Esophagus squamous epithelium (tissue), 5 donors: ENCODE measurements around the gene HMCES. TPM values are rescaled to one million over a fixed set of nuclear protein-coding genes. Genes with fewer than 3 reads are reported as not detected.
A peak's percentile ranks its signal among the peaks of the same experiment; 100 is the strongest.

Experiments
- DNase-seq: peaks from one replicate; lab custom pipeline; 2025; lab: John Stamatoyannopoulos, UW
- H3K27ac ChIP-seq, 4 donors: fragments of 200-600 bp; sonication (generic); one replicate each; pipeline ENCODE4 v1.5.1; 2016 to 2019; ENCODE audit warnings: mild to moderate bottlenecking in 1 of 4
- H3K27me3 ChIP-seq, 4 donors: fragments of 200-600 bp; sonication (generic); 1 replicate in 3 of 4; 2 replicates in 1 of 4; pipeline versions ENCODE4 v1.5.1 to v1.6.0; 2017 to 2021; ENCODE audit warnings: antibody characterized with exemption in 1 of 4
- H3K36me3 ChIP-seq, 3 donors: fragments of 200-600 bp; sonication (generic); one replicate each; pipeline ENCODE4 v1.5.1; 2016 to 2019
- H3K4me1 ChIP-seq, 3 donors: fragments of 200-600 bp; sonication (generic); one replicate each; pipeline ENCODE4 v1.5.1; 2017 to 2019
- H3K4me3 ChIP-seq, 4 donors: fragments of 200-600 bp; sonication (generic); 1 replicate in 3 of 4; 2 replicates in 1 of 4; pipeline ENCODE4 v1.5.1; 2016 to 2019; ENCODE audit warnings: mild to moderate bottlenecking in 2 of 4, moderate library complexity in 1 of 4
- H3K9me3 ChIP-seq, 3 donors: fragments of 200-600 bp; sonication (generic); one replicate each; pipeline ENCODE4 v1.5.1; 2016 to 2019
- POLR2A ChIP-seq, 4 donors: fragments of 450-650 bp; IDR thresholded peaks; one replicate each; pipeline ENCODE4 v1.6.1; 2017; ENCODE audit warnings: antibody characterized with exemption in 4 of 4, mild to moderate bottlenecking in 4 of 4, moderate library complexity in 3 of 4
- WGBS, 2 donors: methylation state at CpG; one replicate each; pipeline ENCODE4 v1.1.5; 2018; 5-methylcytosine and 5-hydroxymethylcytosine counted together
- intact Hi-C: fragments of 100-400 bp; cut with DNase I; formaldehyde crosslinking; loops from one replicate; pipeline ENCODE4 v1.15.0; 2022
- total RNA-seq, 4 donors: library from RNA; depleted of rRNA; stranded (reverse); fragments of >200 nt; gene quantifications; one replicate each; pipeline ENCODE4 v1.1.0, GENCODE V29; 2016
- TF ChIP-seq, protein P1 (sequence below), 6 experiments: fragments of 450-650 bp in 4 of 6; fragments of 200-600 bp in 2 of 6; sonication (generic) in 2 of 6; IDR thresholded peaks; one replicate each; pipeline ENCODE4 v1.5.1; 2016 to 2019; ENCODE audit warnings: antibody characterized with exemption in 6 of 6, mild to moderate bottlenecking in 4 of 6, moderate library complexity in 4 of 6
- donor health status: DM: yes; HTN: yes; CAD: no.

The HMCES gene
- total RNA-seq: 10 to 100 TPM; 24.2 to 32.7 (median 29.7) TPM

DNA sequence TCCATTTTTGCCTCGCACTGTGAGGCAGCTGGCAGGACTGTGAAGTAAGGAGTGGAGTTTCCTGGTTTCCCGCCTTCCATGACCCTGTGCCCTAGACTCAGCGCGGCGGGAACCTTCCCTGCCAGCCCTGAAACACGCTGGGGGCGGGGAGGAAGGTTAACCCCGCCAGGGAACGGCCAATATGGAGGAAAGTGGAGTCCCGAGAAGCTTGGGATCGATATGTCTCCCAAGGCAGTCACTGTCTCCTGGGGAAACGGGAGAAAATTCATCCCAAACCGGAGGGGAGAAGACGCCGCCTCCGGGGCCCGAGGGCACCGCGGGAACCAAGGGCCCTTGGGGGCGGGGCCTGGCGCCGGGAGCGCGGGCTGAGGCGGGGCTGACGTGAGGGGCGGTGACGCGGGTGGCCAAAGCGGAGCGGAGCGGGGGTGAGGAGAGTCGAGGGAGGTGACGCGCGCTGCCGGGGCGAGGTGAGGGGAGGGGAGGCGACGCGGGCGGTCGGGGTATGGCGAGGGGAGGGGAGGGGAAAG lies at the start of gene HMCES:
HMCES (plus strand) TSS at position 432 of the 527 bp plus-strand sequence. CDS start 863 bp downstream, outside the sequence.
- TF ChIP-seq POLR2A (IDR thresholded peaks at IDR 0.05): peak in 2 of 4 donors; percentile 88 to 90
- TF ChIP-seq, protein P1, sequence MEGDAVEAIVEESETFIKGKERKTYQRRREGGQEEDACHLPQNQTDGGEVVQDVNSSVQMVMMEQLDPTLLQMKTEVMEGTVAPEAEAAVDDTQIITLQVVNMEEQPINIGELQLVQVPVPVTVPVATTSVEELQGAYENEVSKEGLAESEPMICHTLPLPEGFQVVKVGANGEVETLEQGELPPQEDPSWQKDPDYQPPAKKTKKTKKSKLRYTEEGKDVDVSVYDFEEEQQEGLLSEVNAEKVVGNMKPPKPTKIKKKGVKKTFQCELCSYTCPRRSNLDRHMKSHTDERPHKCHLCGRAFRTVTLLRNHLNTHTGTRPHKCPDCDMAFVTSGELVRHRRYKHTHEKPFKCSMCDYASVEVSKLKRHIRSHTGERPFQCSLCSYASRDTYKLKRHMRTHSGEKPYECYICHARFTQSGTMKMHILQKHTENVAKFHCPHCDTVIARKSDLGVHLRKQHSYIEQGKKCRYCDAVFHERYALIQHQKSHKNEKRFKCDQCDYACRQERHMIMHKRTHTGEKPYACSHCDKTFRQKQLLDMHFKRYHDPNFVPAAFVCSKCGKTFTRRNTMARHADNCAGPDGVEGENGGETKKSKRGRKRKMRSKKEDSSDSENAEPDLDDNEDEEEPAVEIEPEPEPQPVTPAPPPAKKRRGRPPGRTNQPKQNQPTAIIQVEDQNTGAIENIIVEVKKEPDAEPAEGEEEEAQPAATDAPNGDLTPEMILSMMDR (IDR thresholded peaks at IDR 0.05): peak in 2 of 6 experiments; percentile 8 to 19
- WGBS, 2 donors: 0% methylated on average over 20 of the region's 44 CpGs; no CpG with 5 or more reads in 1 of the 2 donors
- peaks cover 10 to 50% (median 18%) of the 10 kb centered on the region in 3 donors for H3K36me3 ChIP-seq
- peak; percentile 47 for DNase-seq
- no peaks in the 10 kb centered on the region for H3K9me3 ChIP-seq
- intact Hi-C loops: no loop called here
- H3K27me3 ChIP-seq: no peaks in the 10 kb centered on the region
- H3K4me3 ChIP-seq: peak within 1 kb of the TSS; percentile 67 to 100 (median 86)
- peaks cover 14 to 52% (median 32%) of the 10 kb centered on the region in 3 donors for H3K4me1 ChIP-seq
- H3K27ac ChIP-seq: peak within 1 kb of the TSS; percentile 96 to 98 (median 96)

- Histone ChIP-seq H3K4me1 (peaks cover 40 to 77% (median 55%) of the 10 kb centered on the region in 3 donors), H3K27me3 (no peaks in the 10 kb centered on the region), H3K36me3 (no peaks in the 10 kb centered on the region), H3K27ac (peak overlapping the region; percentile 69 to 86 (median 75)), H3K9me3 (no peaks in the 10 kb centered on the region), H3K4me3 (no peak overlapping the region)
- no peak for TF ChIP-seq POLR2A (IDR thresholded peaks at IDR 0.05)
- TF ChIP-seq, protein P1 (IDR thresholded peaks at IDR 0.05): peak in 1 of 6 experiments; percentile 14
- intact Hi-C loops: no loop called here
- 50 to 64% methylated on average over 7 to 10 of the region's 11 CpGs for WGBS, 2 donors
- DNase-seq: no peak
Measured at GRCh38 chr3:129228891-129229585, 49.6 kb upstream of the HMCES start.

GRCh38 chr3:129230311-129231019 lies 48.2 kb upstream of the HMCES start:
- WGBS, 2 donors: 23 to 30% methylated on average over 7 of the region's 7 CpGs
- TF ChIP-seq, protein P1 (IDR thresholded peaks at IDR 0.05): no peak
- TF ChIP-seq POLR2A (IDR thresholded peaks at IDR 0.05): peak in 1 of 4 donors; percentile 17

DNA sequence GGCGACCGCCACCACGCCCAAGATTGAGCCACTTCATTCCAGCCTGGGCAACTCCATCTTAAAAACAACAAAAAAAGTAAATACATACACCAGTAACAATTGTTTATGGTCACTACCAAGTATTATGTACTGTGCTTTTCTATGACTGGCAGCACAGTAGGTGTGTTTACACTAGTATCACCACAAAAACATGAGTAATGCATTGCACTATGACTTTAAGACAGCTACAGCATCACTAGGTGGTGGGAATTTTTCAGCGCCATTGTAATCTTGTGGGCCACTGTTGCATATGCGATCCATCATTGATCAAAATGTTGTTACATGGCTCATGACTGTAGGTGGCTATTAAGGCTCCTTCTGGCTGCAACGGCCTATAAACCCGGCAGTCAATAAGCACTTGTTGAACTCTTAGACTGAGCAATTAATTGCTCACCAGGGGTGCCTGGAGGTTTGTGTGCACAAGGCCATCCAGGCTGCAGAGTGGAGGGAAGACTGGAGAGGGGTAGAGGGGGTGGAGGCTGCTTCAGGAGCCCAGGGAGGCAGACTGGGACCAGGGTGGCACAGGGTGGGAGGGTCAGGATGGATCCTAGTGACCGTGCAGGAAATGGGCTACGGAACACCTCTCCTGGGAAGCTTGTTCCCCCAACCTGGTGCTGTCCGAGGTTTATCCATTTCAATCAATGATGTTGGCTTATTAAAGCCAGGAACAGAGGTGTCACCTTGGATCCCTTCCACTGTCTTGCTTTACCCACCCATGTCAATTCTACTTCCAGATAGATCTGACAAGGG lies 47.1 kb upstream of the HMCES start:
- intact Hi-C loops: no loop called here
- no peaks in the 10 kb centered on the region for H3K27me3 ChIP-seq
- H3K9me3 ChIP-seq: no peaks in the 10 kb centered on the region
- H3K4me3 ChIP-seq: no peak overlapping the region
- no peaks in the 10 kb centered on the region for H3K36me3 ChIP-seq
- H3K27ac ChIP-seq: peak overlapping the region; percentile 17 to 69 (median 36)
- 68 to 88% methylated on average over 7 of the region's 10 CpGs for WGBS, 2 donors
- peaks cover 30 to 53% (median 33%) of the 10 kb centered on the region in 3 donors for H3K4me1 ChIP-seq
- TF ChIP-seq POLR2A (IDR thresholded peaks at IDR 0.05): no peak
- TF ChIP-seq, protein P1 (IDR thresholded peaks at IDR 0.05): no peak
- DNase-seq: no peak

More at GRCh38 chr3:129230311-129231019, 48.2 kb upstream of the HMCES start:
- H3K4me1 ChIP-seq: peaks cover 34 to 63% (median 44%) of the 10 kb centered on the region in 3 donors
- H3K27me3 ChIP-seq: no peaks in the 10 kb centered on the region
- H3K36me3 ChIP-seq: no peaks in the 10 kb centered on the region
- H3K27ac ChIP-seq: peak overlapping the region; percentile 39 to 80 (median 56)
- H3K9me3 ChIP-seq: no peaks in the 10 kb centered on the region
- H3K4me3 ChIP-seq: no peak overlapping the region
- no peak for DNase-seq
- intact Hi-C loops: no loop called here
